IMR-90 (cell line): Measurements from ENCODE around the gene TBCC.

Experiments
- CEBPB ChIP-seq: IDR thresholded peaks from 2 replicates; pipeline ENCODE4 v1.6.1; 2012; ENCODE audit warnings: low read depth, low read length, improper control_type of control experiment
- MAZ ChIP-seq: IDR thresholded peaks from 2 replicates; pipeline ENCODE4 v1.6.1; 2012; ENCODE audit warnings: low read depth, mild to moderate bottlenecking, low read length, improper control_type of control experiment, moderate library complexity, borderline replicate concordance
- POLR2A ChIP-seq: IDR thresholded peaks from 2 replicates; pipeline ENCODE4 v1.6.1; 2012; ENCODE audit warnings: mild to moderate bottlenecking, low read depth, low read length
- RAD21 ChIP-seq: IDR thresholded peaks from 2 replicates; pipeline ENCODE4 v1.6.1; 2012; ENCODE audit warnings: low read length, improper control_type of control experiment
- RFX5 ChIP-seq: IDR thresholded peaks from 2 replicates; pipeline ENCODE4 v1.8.0; 2012; ENCODE audit warnings: low read depth, mild to moderate bottlenecking, low read length, moderate library complexity
- TF ChIP-seq, protein P1 (sequence below): conservative IDR thresholded peaks from 2 replicates; pipeline ENCODE4 v1.5.1; 2012; ENCODE audit warnings: mild to moderate bottlenecking, low read depth, low read length, improper control_type of control experiment
- TF ChIP-seq, protein P2 (sequence below): fragments of 150-350 bp; IDR thresholded peaks from 2 replicates; pipeline ENCODE4 v1.6.1; 2017; ENCODE audit warnings: mild to moderate bottlenecking, antibody characterized with exemption, low read length, low read depth

DNA sequence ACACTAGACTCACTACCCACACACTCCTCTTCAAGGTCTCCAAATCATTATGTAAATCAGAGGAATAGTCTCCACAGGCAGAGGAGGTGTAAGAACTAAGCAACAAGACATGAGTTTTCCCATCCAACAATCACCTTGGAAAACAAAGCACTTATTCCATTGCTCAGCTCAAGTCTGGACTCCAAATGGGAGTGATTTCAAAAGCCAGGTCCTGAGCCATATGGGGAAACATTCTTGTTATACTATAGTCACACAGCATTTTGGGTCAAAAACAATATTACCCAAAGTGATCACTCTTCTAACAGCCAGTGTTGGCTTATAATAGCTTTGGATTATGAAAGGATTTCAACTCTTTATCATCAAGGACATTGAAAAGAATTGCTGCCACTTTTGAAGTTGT, 19.9 kb downstream of the TBCC start:
- TF ChIP-seq MAZ = no peak
- TF ChIP-seq, protein P1, sequence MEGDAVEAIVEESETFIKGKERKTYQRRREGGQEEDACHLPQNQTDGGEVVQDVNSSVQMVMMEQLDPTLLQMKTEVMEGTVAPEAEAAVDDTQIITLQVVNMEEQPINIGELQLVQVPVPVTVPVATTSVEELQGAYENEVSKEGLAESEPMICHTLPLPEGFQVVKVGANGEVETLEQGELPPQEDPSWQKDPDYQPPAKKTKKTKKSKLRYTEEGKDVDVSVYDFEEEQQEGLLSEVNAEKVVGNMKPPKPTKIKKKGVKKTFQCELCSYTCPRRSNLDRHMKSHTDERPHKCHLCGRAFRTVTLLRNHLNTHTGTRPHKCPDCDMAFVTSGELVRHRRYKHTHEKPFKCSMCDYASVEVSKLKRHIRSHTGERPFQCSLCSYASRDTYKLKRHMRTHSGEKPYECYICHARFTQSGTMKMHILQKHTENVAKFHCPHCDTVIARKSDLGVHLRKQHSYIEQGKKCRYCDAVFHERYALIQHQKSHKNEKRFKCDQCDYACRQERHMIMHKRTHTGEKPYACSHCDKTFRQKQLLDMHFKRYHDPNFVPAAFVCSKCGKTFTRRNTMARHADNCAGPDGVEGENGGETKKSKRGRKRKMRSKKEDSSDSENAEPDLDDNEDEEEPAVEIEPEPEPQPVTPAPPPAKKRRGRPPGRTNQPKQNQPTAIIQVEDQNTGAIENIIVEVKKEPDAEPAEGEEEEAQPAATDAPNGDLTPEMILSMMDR = no peak
- no peak for TF ChIP-seq RAD21
- TF ChIP-seq, protein P2, sequence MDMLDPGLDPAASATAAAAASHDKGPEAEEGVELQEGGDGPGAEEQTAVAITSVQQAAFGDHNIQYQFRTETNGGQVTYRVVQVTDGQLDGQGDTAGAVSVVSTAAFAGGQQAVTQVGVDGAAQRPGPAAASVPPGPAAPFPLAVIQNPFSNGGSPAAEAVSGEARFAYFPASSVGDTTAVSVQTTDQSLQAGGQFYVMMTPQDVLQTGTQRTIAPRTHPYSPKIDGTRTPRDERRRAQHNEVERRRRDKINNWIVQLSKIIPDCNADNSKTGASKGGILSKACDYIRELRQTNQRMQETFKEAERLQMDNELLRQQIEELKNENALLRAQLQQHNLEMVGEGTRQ = no peak
- TF ChIP-seq POLR2A = no peak
- TF ChIP-seq RFX5 = no peak
- no peak for TF ChIP-seq CEBPB
